ENCODE data around the gene DOK6. TPM values are rescaled to one million over a fixed set of nuclear protein-coding genes. Genes with fewer than 3 reads are reported as not detected.

Gene DOK6
- total and polyA plus RNA-seq, 2 experiments from 2014 or later, result 0.29 to 0.42 TPM

DNA sequence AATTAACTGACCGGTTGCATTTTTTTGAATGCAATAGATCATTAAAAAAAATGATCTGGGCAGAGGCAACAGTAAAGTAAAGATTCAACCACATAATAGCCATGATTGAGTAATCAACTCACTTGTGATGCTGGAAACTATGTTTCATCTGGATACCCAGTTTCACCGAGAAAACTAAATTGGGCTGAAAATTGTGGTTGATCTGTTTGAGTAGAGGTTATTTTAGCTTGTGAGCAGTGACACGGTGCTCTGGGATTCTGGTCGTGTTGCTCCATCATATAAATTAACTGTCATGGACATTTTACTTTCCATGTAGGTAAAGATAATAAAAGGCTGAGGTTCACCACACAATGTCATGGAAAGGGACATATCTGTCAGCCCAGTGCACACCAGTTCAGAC, 488.3 kb downstream of the DOK6 start:
- no peaks in the 10 kb centered on the region for H3K4me1 ChIP-seq (ENCODE audit: insufficient read depth)
- Mint-ChIP-seq H3K9me3 (peaks cover 3% of the 10 kb centered on the region; the same call in 2 of the 3 replicates), H3K36me3 (ENCODE audit: low read depth) (peaks cover 2% of the 10 kb centered on the region; the same call in 2 of the 3 replicates), H3K27ac (no peak overlapping the region), H3K27me3 (ENCODE audit: insufficient read depth, low read depth, poor library complexity) (peaks cover 4% of the 10 kb centered on the region), H3K4me3 (no peak overlapping the region), H3K4me1 (peaks cover 8% of the 10 kb centered on the region; the same call in 2 of the 3 replicates)
- H3K36me3 ChIP-seq (ENCODE audit: insufficient read depth), result no peaks in the 10 kb centered on the region
- DNase-seq (ENCODE audit: low spot score) (no peak), ATAC-seq (no peak)
- no peak overlapping the region for H3K4me3 ChIP-seq
- H3K27ac ChIP-seq (ENCODE audit: low read depth), result no peak overlapping the region
- H3K4me2 ChIP-seq, result no peak overlapping the region
- TF ChIP-seq NANOG (IDR thresholded peaks at IDR 0.05; ENCODE audit: borderline replicate concordance) (no peak), CTCF (conservative IDR thresholded peaks at IDR 0.05; ENCODE audit: low read depth in 2 of 2) (no peak), ZNF462 (CRISPR knock-in tag; IDR thresholded peaks at IDR 0.05) (no peak), POLR2AphosphoS5 (IDR thresholded peaks at IDR 0.05; ENCODE audit: low read depth) (no peak), EZH2phosphoT487 (IDR thresholded peaks at IDR 0.05; ENCODE audit: unreplicated experiment) (no peak), JUNB (IDR thresholded peaks at IDR 0.05; ENCODE audit: unreplicated experiment) (no peak), EZH2 (IDR thresholded peaks at IDR 0.05; ENCODE audit: low read depth, unreplicated experiment) (no peak), CREB1 (CRISPR knock-in tag; IDR thresholded peaks at IDR 0.05; ENCODE audit: low read depth) (no peak), STAT1 (IDR thresholded peaks at IDR 0.05; ENCODE audit: unreplicated experiment) (no peak), ZNF331 (CRISPR knock-in tag; IDR thresholded peaks at IDR 0.05; ENCODE audit: low read depth) (no peak), ZNF114 (CRISPR knock-in tag; IDR thresholded peaks at IDR 0.05) (no peak), ETS1 (IDR thresholded peaks at IDR 0.05) (no peak)
- TF ChIP-seq, protein P1, sequence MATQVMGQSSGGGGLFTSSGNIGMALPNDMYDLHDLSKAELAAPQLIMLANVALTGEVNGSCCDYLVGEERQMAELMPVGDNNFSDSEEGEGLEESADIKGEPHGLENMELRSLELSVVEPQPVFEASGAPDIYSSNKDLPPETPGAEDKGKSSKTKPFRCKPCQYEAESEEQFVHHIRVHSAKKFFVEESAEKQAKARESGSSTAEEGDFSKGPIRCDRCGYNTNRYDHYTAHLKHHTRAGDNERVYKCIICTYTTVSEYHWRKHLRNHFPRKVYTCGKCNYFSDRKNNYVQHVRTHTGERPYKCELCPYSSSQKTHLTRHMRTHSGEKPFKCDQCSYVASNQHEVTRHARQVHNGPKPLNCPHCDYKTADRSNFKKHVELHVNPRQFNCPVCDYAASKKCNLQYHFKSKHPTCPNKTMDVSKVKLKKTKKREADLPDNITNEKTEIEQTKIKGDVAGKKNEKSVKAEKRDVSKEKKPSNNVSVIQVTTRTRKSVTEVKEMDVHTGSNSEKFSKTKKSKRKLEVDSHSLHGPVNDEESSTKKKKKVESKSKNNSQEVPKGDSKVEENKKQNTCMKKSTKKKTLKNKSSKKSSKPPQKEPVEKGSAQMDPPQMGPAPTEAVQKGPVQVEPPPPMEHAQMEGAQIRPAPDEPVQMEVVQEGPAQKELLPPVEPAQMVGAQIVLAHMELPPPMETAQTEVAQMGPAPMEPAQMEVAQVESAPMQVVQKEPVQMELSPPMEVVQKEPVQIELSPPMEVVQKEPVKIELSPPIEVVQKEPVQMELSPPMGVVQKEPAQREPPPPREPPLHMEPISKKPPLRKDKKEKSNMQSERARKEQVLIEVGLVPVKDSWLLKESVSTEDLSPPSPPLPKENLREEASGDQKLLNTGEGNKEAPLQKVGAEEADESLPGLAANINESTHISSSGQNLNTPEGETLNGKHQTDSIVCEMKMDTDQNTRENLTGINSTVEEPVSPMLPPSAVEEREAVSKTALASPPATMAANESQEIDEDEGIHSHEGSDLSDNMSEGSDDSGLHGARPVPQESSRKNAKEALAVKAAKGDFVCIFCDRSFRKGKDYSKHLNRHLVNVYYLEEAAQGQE (IDR thresholded peaks at IDR 0.05; ENCODE audit: unreplicated experiment), result no peak
- no peaks in the 10 kb centered on the region for H3K79me2 ChIP-seq (replicated peaks; ENCODE audit: insufficient read depth)
- H3K9me2 ChIP-seq (ENCODE audit: insufficient read depth), result no peaks in the 10 kb centered on the region
- no peaks in the 10 kb centered on the region for H3F3A ChIP-seq (replicated peaks; ENCODE audit: low read depth)
- no peak overlapping the region for H2AFZ ChIP-seq
- no peaks in the 10 kb centered on the region for H3K27me3 ChIP-seq (ENCODE audit: insufficient read depth)
- no peaks in the 10 kb centered on the region for H4K20me1 ChIP-seq (replicated peaks; ENCODE audit: insufficient read depth)
